Suppressor macrophage treated with lipopolysaccharide for 1 hour (primary cell): ENCODE data around the gene EFCAB12.

Source experiments
- DNase-seq, 3 donors: peaks; one replicate each; pipeline ENCODE4 v3.0.0-alpha.2; 2020 to 2022

Gene EFCAB12

DNA sequence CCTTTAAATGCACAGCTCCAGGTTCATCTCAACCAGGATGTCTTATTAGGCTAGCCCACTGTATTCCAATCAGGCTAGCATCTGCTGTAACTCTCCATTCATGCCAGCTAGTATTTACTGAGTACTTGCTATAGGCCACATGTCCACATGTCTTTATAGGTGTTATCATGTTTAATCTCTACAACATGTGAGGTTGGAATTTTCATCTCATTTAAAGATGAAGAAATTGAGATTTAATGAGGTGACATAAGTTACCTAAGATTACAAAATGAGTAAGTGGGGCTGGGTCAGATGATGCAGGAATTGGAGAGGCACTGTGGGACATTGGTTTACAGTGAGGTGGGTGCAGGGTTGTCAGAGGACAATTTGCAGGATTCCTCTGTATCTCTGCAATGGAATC lies 14.5 kb upstream of the EFCAB12 start:
- DNase-seq, result no peak

DNA sequence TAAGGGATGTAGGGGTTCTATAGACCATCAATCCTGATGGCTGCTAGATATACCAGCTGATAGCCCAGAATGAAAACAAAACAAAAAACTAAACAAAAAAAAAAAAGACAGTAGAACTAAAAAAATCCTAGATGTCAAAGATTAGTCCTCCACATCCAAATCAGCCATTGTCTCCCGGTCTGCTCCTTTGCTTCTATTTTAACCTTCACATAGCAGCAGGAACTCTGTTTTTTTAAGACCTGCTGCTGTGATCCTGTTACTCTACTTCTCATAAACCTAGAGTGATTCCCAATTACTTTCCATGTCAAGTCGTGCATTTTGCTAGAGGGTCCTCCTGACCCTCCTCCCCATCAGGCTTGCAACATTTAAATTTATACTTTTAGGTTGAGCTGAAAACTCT lies 14.1 kb upstream of the EFCAB12 start:
- no peak for DNase-seq

DNA sequence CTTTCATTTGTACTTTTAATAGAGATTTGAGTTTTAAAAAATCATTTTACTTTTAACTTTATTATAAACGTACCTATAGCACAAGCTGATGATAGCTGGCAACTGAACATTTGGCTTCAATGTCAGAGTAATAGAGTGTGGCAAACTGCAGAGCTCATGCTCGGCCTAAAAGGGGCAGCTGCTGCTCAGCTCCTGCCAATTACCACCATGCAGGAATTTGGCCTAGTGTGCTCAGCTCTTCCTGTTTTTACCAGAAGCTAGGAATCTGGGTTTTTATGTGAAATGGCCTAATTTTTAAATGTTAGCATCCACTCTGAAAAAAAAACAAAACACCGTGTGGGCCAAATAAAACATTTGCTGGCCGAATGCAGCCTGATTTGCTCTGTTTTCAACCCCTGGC lies 13.3 kb upstream of the EFCAB12 start:
- peak in 1 of 3 donors; percentile 41 for DNase-seq

DNA sequence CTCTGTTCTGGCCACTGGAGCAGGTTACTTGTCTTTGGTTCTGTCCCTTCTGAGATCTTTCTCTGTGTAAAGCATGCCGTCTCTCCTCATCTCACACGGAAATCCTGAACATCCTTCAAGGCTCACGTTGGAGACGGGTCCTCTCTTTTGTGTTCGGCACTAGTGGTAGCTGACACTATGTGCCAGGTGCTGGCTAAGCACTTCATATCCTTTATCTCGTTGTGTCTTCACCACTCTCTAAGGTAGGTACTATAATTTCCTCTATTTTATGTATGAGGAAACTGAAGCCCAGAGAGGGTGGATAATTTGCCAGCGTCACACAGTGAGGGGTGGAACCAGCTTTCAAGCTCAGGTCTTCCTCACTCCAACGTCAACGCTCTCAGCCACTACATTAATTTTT lies 12.8 kb upstream of the EFCAB12 start:
- no peak for DNase-seq

DNA sequence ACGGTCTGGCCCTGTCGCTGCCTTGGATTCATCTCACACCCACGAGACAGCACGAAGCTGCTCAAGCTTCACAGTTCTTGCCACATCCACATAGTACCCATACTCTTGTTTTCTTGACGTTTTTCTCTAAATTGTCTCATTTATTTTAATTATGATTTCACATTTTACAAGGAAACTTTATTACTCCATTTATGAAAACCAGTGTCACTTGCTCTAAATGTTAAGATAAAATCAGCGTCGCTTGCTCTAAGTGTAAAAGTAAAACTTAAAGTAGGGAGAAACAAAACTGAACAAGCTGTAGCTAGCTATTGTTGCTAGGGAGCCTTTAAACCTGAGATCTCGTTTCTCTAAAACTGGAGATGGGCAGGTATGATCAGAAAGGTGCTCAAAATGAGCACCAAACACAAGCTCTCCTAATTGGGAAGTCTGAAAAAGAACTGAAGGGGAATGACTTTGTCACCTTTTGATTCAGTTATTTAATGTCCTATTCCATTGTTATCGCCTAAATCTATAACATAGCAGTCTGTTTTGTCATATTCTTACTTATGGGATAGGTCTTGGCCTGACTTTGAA lies 12.3 kb upstream of the EFCAB12 start:
- peak in 2 of 3 donors; percentile 72 to 76 for DNase-seq

DNA sequence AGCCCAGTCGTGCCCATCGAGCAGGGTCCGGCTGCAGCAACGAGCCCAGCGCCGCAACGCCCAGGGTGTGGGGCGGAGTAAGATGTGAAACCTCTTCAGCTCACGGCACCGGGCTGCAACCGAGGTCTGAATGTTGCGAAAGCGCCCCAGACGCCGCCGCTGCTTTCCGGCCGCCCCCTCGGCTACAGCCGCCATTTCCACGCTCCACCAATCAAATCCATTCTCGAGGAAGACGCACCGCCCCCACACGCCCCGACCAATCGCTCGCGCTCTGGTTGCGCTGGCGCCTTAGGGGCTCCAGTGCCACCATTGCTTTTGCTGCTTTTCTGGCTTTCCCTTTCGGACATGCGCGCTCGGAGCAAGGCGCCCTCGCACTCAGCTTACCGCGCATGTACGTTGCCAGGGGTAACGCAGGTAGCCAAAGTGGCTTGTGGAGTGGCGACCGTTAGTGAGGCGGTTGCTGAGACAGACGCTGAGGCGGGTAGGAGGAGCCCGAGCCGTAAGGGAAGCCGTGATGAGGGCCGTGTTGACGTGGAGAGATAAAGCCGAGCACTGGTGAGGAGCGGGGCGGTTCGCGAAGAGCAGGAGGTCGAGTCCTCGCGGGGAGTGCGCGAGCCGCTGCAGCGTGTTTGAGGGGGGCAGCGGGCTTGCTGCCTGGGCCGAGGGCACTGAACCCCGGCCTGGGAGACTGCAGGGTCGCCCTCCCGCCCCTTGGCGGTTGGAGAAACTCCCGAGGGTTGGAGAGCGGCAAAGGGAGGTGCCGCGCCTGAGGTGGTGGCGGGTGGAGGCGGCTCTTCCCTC lies 11.6 kb upstream of the EFCAB12 start, which contains the start of the genes IFT122 and MBD4:
Gene IFT122 (plus strand): TSS at position 408 of the 801 bp plus-strand sequence. CDS start 107 bp downstream, at position 515.
Gene MBD4 (minus strand): TSS at position 132 of the 801 bp plus-strand sequence. CDS start 115 bp downstream, at position 17.
- DNase-seq, result peak; percentile 99 to 100 (median 100)

DNA sequence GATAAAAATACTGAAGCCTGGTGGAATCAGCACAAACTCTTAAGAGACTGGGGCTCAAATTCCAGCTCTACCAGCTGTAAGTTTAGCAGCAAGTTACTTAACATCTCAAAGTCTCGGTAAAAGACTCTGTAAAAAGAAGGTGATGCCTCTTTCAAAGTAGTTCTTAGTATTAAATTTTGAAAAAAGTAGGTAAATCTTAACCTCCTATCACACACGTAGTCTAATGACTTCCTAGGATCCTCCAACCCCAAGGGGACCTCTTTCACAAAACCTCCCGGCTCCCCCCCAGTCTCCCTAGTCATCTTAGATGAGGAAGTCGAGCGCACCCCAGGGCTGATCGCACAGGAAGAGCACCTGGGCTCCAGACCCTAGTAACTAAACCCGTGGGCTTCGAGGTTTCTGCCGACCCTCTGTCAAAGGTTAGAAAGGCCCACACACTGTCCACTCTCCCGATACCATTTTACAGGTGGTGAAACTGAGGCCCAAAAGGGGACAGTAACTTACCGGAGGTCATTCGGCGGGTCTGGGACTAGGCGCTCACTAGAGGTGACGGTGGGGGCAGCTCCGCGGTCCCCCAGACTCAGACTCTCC lies 10.9 kb upstream of the EFCAB12 start:
- DNase-seq, result peak; percentile 43 to 65 (median 48)

DNA sequence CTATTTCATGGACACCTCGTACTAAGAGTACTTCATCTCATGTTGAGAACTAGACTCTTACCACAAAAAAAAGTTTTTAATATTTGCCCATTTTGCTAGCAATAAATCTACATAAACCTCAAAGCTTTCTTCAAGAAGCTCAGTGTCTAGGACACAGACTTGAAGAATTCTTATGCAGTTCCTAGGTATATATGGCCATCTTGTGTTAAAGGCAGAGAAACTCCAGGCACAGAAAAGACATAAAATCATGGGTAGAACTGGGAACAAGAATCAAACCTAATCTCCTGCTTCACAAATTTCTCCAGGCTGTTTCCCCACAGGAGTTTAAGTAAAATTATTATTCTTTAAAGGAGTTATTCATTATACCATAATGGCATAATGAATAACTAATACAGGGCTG lies 6.9 kb upstream of the EFCAB12 start:
- DNase-seq, result no peak

DNA sequence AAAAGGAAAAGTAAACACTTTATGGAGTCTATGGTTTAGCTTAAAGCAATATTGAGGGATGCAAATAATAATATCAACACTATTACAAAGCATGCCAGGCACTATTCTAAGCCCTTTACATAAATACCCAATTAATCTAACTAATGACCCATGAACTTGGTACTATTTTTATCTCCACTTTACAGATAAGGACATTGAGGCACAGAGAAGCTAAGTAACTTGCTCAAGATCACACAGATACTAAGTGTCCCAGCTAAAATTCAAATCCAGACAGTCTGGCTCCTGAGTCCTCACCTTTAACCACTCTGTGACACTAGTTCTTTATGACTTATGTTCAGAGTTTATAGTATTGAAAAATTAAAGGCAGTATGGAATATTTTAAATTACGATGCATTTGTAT lies 5.7 kb upstream of the EFCAB12 start:
- DNase-seq, result no peak

DNA sequence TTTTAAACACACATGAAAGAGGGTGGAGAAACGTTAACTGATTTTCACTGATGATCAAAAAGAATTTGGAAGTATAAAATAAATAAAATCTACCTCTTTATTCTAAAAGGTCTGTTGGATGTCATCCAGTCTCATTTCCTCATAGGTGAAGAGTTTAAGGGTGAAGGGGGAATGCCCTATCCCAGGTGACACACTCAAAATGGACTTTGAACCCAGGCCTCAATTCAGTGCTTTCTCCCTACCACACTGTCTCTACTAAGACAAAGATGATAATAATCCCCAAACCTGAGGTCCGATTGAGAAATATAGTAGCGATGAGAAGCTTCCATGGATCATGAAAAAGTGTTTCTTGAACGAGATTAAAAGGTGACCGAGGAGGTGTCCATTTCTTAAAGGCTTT lies 5.1 kb upstream of the EFCAB12 start:
- no peak for DNase-seq

DNA sequence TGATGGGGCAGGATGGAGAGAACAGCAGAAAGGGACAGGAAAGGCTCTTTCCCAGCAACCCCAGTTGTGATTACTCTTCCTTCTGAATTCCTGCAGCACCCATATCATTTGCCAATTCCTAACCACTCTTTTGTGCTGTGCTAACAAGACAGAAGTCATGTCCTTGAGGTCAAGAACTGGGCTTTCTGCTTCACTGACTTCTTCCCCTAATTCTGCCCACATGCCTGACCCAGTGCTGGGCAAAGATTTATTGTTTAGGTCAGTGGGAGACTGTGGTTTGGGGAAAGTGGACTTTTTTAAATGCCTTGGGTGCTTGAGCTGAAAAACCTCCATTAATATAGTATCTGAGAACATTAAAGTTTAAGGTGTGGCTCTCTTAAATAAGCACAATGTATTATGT lies 4.2 kb upstream of the EFCAB12 start:
- peak; percentile 44 to 57 (median 47) for DNase-seq

DNA sequence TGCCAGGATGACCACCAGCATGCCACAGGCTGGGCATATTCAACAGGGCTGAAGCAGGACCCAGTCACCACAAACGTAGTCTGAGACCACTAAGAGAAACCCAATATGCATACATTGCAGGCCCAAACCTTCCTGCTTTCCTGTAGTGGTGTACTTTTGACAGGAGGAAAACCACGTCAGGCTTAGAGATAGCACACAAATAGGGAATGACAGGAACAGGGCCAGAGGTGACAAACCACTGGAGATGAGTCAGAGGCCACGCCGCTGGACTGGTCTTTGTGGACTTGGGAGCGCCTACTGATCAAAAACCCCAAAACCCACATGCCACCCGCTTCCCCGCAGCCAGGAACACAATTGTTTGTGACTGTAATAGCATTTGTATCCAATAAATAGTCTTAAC lies 3.6 kb upstream of the EFCAB12 start:
- peak; percentile 68 to 78 (median 78) for DNase-seq

DNA sequence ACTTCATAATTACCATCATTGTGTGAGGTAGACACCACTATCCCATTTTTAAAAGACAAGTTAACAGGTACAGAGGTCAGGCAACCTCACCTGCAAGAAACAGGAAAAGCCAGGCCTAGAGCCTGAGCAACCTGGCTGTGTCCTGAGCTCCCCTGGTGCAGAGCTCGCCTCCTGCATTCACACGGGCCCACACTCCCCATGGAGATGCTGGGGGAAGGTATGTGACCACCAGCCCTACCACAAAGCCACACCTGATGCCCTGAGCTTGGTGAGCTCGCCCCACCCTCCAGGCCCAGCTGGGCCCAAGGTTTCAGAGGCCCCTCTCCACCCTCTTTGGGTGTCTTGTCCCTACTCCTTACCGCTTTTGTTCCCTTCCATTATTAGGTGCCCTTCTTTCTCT lies 1.2 kb upstream of the EFCAB12 start:
- no peak for DNase-seq

DNA sequence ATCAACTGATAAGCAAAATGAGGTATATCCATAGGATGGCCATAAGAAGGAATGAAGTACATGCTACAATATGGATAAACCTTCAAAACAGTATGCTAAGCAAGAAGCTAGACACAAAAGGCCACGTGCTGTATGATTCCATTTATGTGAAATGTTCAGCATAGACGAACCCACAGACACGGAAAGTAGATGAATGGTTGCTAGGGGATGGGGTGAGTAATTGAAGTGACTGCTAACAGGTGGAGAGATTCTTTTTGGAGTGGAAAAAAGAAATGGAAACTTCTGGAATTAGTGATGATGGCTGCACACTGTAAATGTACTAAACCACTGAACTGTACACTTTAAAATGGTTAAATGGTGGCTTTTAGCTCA lies 630 bp upstream of the EFCAB12 start:
- no peak for DNase-seq

DNA sequence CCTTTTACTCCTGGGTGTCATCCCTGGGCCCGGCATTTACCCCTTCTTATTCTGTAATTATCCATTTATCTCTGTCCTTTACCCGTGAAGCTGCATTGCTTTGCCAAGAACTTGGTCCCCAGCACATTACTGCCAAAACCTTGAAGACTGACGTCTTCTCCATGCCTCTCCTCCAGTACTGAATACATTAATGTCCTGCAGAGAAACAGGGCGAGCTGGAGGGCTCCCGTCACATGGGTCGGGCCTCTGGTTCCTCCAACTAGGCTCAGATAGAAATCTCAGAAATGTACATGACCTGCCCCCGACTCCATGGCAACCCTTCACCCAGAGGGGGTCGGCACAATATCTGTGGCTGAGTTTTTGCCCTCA lies 445 bp downstream of the EFCAB12 start:
- no peak for DNase-seq

DNA sequence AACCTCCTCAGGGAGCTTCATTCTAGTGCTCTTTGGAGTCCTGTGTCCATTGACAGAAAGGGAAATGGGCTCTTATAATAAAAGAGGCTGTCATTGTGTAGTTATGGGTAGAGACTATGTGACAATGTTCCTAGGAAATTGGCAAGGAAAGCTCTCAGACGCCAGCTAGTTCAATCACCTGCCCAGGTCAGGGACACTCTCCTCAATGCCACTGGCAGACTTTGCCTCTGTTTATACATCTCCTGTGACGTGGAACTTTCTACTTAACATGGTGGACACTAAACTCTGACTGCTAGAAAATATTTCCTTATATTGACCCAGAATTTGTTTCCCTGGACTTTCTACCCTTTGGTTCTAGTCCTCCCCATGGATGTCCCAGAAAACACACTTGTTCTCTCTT lies 2.8 kb downstream of the EFCAB12 start:
- no peak for DNase-seq

DNA sequence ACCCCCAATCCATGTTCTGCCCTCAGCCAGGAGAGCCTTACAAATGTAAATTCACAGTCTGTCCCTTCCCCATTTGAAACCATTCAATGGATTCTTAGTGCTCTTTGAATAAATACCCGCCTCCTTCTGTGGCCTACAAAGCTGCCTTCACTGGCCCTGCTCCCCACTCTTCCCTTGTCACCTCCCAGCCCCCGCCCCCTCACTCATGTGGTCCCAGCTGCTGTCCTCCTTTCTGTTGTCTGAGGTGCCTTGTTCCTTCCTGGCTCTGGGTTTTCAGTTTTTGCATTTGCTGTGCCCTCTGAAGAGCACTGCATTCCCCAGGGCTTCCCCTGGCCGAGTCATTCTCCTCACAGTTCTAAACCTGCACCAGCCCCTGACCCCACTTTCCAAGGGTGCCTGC lies 3.2 kb downstream of the EFCAB12 start:
- peak in 1 of 3 donors; percentile 43 for DNase-seq

DNA sequence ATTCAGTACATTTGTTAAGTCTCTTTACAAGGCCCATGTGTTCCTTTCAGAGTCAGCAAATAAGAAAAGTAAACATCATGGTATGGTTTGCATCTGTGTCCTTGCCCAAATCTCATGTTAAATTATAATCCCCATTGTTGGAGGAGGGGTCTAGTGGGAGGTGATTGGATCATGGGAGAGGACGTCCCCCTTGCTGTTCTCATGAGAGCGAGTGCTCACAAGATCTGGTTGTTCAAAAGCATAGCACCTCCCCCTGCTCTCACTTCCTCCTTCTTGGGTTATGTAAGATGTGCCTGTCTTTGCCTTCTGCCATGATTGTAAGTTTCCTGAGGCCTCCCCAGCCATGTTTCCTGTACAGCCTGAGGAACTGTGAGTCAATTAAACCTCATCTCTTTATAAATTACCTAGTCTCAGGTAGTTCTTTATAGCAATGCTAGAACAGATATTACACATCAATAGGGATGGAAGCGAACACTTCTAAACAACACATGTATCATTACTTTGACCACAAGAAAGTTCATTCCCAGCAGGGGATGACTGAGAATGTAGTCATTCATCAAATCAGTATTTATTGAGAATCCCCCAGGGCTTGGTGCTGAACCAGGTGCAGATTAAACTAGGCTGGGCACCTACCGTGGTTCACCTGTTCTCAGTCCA lies 4.1 kb downstream of the EFCAB12 start:
- DNase-seq, result peak; percentile 59 to 70 (median 69)

DNA sequence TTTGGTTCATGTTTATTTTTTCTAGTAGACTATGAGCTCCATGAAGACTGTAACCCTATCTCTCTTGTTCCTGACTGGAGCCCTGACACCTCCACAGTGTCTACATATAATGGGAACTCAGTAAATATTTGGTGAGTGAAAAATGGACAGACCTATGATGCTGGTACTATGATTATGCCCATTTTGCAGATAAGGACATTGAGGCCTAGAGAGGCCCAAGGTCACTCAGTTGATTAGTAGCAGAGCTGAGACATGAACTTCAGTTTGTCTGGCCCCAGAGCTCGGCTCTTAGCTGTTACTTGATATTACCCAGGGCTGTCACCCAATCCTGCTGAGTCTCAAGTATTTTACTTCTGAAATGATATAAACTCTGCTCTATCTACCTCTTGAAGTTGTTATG lies 5.5 kb downstream of the EFCAB12 start:
- DNase-seq, result no peak

DNA sequence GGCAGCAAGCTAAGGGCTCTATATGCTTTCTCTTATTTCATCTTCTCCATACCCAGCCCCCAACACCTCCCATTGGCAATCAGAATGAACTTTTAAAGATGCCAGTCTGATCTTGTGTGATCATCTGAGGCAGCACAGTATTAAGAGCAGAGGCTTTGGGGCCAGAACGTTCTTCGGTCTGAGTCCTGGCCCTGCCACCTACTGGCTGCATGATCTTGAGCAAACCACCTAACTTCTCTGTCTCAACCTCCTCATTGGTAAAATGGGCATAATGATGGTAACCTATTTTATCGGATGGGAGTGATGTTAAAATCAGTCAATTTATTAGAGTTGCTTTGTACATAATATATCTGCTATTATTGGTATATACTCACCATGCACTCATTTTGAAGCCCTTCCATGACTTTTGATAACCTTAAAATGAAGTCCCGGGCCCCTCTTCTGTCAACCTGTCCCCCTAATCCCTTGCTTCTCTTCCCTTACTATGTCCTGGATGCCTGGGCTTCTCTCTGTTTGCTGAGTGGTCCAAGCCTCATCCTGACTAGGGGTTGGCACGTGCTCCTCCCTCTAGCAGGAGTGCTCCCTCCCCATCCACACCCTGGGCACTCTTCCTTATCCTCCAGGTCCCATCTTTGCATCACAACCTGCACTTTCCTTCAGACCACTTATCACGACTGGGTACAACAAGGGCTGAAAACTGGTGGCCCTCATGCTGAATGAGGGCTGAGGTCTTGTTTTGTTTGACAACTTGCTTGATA lies 6.3 kb downstream of the EFCAB12 start:
- no peak for DNase-seq

DNA sequence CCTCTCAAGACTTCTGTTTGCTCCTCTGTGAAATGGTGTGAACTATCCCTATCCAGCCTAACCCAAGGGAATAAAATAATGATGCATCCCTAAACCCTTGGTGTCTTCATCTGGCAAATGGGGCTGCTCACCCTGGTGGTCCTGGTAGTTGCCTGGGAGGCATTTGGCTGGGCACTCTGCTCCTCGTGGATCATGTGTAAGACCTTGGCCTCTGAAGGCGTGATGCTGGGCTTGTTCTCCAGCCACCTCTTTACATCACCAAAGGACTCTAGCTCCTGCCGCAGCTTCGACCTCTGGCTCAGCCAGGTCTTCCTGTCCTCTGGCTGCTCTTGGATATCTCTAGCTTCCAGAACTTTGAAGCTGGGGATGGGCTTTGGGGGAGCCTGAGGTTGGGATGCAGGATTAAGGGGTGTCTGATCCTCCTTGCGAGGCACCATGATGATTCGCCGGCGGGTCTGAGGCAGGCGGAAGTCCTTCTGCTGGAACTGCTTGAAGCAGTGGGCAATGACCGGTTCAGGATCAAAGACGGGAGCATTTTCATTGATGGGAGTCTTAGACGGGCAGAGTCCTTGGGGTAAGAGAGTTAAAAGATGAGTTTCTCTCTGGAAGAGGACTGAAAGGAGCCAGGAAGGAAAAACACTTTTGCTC lies 7.1 kb downstream of the EFCAB12 start:
- no peak for DNase-seq

DNA sequence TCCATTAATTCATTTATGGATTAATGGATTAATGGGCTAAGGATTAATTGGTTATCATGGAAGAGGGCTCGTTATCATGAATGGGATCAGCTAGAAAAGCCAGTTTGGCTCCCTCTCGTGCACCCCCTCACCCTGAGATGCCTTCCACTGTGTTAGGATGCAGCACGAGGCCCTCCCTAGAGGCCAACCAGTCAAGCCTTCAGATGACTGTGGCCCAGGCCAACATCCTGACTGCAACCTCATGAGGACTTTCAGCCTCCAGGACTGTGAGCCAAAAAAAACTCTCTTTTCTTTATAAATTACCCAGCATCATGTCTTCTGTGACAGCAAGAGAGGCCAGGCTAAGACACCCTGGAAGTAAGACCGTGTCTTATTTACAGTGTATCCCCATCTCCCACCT lies 9.0 kb downstream of the EFCAB12 start:
- no peak for DNase-seq
